AG04450 (cell line): ENCODE results near the gene CITED1. TPM values are rescaled to one million over a fixed set of nuclear protein-coding genes. Genes with fewer than 3 reads are reported as not detected.

Experiments
- CTCF ChIA-PET: fragments of 300-600, 350-600 bp; formaldehyde crosslinking; extraction: SDS; loops from one replicate; lab custom pipeline; 2022; ENCODE audit warnings: antibody characterized with exemption, inconsistent platforms; lab: Charles Lee
- POLR2A ChIA-PET: fragments of 350-600 bp; formaldehyde crosslinking; extraction: SDS; loops from one replicate; lab custom pipeline; 2021; ENCODE audit warnings: antibody characterized with exemption, inconsistent platforms; lab: Yijun Ruan, JAX
- DNase-seq: peaks from one replicate; pipeline ENCODE4 v3.0.0-alpha.2; 2011; ENCODE audit warnings: low read depth, low spot score
- H3K27ac ChIP-seq: one replicate; pipeline ENCODE4 v1.5.1; 2012; ENCODE audit warnings: low read depth, low read length, control low read depth
- H3K27me3 ChIP-seq: one replicate; pipeline ENCODE4 v1.6.0; 2012; ENCODE audit warnings: low read length; ENCODE audit not compliant: control insufficient read depth, insufficient read depth
- H3K4me3 ChIP-seq: 2 replicates; pipeline ENCODE4 v1.5.1; 2011; ENCODE audit warnings: mild to moderate bottlenecking, low read depth, low read length, control low read depth
- H3K9me3 ChIP-seq: 2 replicates; pipeline ENCODE4 v1.5.1; 2012; ENCODE audit warnings: low read length; ENCODE audit not compliant: control insufficient read depth, insufficient read depth
- CTCF ChIP-seq: IDR thresholded peaks from 2 replicates; pipeline ENCODE4 v1.5.1; 2011; ENCODE audit warnings: low read depth, low read length, control low read depth, inconsistent platforms
- polyA plus RNA-seq: library from polyadenylated mRNA; depleted of rRNA; stranded (reverse); fragments of >200 nt; gene quantifications from 2 replicates; pipeline ENCODE4 v1.2.3, GENCODE V29; 2011

The CITED1 gene
- polyA plus RNA-seq, 1 experiment, result 0.12 TPM

- CTCF ChIA-PET, result no interaction called here
- TF ChIP-seq CTCF, result no peak
- POLR2A ChIA-PET, result no interaction called here
- DNase-seq, result no peak
- Histone ChIP-seq H3K27me3 (no peaks in the 10 kb centered on the region), H3K27ac (no peak overlapping the region), H3K9me3 (no peaks in the 10 kb centered on the region), H3K4me3 (no peak overlapping the region)
Observed at GRCh38 chrX:72348247-72348979, 42.7 kb upstream of the CITED1 start.

GRCh38 chrX:72347366-72347765 is 41.7 kb upstream of the CITED1 start:
- Histone ChIP-seq H3K27me3 (no peaks in the 10 kb centered on the region), H3K4me3 (no peak overlapping the region), H3K27ac (no peak overlapping the region), H3K9me3 (no peaks in the 10 kb centered on the region)
- no peak for TF ChIP-seq CTCF
- no peak for DNase-seq
- POLR2A ChIA-PET, result no interaction called here
- CTCF ChIA-PET, result no interaction called here

GRCh38 chrX:72346302-72346949 is 40.7 kb upstream of the CITED1 start:
- H3K27ac ChIP-seq, result no peak overlapping the region
- ChIA-PET POLR2A (no interaction called here), CTCF (interaction anchor here (0.6 kb wide), 1 partner anchor 13 kb away, joined by 3 read pairs; no protein-coding TSS in a partner anchor)
- no peak for DNase-seq
- no peak overlapping the region for H3K4me3 ChIP-seq
- H3K9me3 ChIP-seq, result no peaks in the 10 kb centered on the region
- H3K27me3 ChIP-seq, result no peaks in the 10 kb centered on the region
- no peak for TF ChIP-seq CTCF

GRCh38 chrX:72340626-72341025 is 34.9 kb upstream of the CITED1 start:
- no peak overlapping the region for H3K27ac ChIP-seq
- CTCF ChIA-PET, result no interaction called here
- TF ChIP-seq CTCF, result no peak

GRCh38 chrX:72340041-72340440 is 34.3 kb upstream of the CITED1 start:
- CTCF ChIA-PET, result no interaction called here
- DNase-seq, result no peak
- Histone ChIP-seq H3K27me3 (no peaks in the 10 kb centered on the region), H3K9me3 (no peaks in the 10 kb centered on the region), H3K4me3 (no peak overlapping the region), H3K27ac (no peak overlapping the region)
- POLR2A ChIA-PET, result no interaction called here
- no peak for TF ChIP-seq CTCF

More at GRCh38 chrX:72340626-72341025, 34.9 kb upstream of the CITED1 start:
- POLR2A ChIA-PET, result no interaction called here
- Histone ChIP-seq H3K27me3 (no peaks in the 10 kb centered on the region), H3K4me3 (no peak overlapping the region), H3K9me3 (no peaks in the 10 kb centered on the region)
- DNase-seq, result no peak
